HL-60/S4 treated with phorbol 12-myristate 13-acetate at 8.2 ng/mL for 4 days and 3 days (cell line): ENCODE results near the gene RASGRF2.

Experiments used
- in situ Hi-C: fragments of 300-500 bp; cut with MboI; formaldehyde crosslinking; loops from 2 replicates; pipeline ENCODE4 v1.15.0; 2022; ENCODE audit warnings: low sequenced_read_pairs

Gene RASGRF2

DNA sequence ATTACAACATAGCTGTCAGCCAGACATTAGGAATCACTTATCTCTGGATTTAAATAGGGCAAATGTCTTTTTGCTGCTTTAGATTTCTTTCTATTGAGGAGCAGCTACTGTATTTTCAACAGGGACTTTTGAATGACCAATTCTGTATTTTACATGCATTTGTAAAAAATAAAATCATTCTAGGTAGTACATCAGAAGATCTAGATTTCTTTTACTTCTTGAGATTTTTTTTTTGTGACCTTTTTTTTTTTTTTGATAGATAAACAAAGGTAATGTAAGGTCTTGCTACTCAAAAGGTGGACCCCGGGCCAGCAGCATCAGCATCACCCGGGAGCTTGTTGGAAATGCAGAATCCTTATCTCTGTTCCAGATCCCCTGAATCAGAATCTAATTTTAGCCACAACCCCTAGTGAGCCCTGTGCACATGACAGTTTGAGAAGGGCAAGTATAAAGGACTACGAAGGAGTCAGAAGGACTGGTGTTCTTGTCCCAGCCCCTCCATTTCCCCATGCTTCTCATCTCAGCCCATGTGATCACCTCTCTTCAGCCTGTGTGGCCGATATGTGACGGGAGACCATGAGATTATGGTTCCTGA lies 235.3 kb downstream of the RASGRF2 start:
- in situ Hi-C loops = no loop called here

DNA sequence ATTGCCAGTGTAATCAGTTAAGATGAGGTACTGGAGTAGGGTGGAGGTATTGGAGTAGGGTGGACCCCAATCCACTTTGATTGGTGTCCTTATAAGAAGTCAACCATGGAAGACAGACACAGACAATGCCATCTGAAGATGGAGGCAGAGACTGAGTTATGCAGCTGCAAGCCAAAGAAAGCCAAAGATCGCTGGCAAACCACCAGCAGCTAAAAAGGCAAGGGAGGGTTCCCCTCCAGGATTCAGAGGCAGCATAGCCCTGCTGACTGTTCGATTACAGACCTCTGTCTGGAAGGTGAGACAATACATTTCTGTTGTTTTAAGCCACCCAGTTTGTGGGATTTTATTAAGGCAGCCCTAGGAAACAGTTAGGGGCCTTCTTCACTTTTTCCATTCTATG lies 242.5 kb downstream of the RASGRF2 start:
- in situ Hi-C loops = no loop called here

DNA sequence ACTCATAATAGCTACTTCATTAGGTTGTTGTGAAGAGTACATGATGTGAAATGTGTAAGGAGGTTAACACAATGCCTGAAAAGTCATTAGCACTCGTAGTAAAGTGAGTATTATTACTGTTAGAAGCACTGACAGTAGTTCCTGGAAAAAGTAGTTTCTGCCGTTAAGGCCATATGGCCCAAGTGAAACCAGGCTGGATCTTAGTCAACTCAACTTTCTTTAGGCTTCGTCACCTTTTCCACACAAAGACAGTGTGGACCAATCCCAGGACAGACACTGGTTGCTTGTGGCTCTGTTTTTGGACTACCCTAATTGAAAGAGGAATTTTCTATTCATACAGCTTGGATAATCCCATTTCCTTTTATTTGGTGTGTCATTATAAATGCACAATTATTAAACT lies 243.6 kb downstream of the RASGRF2 start:
- in situ Hi-C loops = no loop called here

DNA sequence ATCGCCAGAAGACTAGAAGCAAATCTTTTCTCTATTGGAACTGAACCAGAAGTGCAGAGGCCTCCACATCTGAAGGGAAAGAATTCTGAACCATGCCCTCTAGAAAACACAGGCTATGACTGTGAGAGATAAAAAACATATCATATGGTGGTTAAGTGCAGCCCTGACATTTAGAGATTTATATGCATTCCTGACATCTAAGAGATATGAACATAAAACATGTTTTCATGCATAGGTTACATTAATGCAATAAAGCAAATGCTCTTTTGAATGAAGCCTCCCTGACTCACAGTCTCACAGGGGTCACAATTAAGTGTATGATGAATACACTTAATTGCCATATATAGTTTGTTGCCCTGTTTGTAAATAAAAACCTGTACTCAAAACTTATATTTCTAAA lies 244.0 kb downstream of the RASGRF2 start:
- in situ Hi-C loops = no loop called here

DNA sequence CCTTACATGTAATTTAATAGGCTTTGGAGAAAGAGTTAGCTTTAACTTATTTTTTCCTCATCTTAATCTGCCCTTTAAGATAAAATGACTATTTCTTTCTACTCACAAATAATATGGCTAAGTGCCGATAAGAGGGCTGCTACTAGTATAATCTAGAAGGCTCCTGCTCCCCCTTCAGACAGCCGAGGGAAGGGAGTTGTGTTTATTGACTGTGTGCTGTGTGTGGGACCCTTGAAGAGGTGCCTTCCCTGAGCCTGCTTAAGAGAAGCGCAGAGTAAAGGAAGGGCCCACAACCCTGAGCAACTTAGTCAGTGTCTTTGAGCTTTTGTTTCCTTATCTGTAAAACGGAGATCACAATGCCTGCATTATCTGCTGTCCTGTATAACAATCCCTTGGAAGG lies 244.9 kb downstream of the RASGRF2 start:
- in situ Hi-C loops = no loop called here

DNA sequence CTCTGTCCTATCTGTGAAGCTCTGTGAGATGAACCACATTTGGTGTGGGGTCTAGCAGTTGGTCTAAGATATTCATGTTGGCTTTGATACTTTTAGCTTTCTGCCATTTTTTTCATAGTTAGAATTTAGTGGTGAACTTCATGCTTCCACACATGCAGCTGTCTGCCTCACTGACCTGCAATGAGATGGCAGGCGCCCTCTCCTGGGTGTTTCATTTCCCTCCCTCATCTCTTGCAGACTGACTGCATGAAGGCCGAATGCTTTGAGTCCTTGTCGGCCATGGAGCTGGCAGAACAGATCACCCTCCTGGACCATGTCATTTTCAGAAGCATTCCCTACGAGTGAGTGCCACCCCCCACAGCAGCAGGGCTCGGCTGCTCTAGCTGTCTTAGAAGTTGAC lies 246.8 kb downstream of the RASGRF2 start:
- in situ Hi-C loops = no loop called here

DNA sequence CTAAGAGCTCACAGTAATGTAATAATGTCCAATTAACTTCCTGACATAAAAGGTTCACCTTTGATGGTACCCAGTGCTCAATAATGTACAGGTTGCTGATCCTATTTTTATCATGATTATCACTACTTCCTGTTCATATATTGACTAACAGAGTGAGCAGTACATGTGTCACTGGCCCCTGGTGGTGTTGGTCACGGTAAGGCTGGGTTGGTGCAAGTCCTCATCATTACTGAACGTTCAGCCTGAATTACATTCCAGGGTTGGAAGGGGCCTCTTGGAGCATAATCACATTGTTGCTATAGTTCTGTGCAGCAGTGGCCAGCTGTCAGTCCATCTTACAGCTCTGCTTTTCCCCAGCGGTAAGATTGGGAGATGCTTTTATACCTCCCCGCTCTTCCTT lies 248.7 kb downstream of the RASGRF2 start:
- in situ Hi-C loops = no loop called here

DNA sequence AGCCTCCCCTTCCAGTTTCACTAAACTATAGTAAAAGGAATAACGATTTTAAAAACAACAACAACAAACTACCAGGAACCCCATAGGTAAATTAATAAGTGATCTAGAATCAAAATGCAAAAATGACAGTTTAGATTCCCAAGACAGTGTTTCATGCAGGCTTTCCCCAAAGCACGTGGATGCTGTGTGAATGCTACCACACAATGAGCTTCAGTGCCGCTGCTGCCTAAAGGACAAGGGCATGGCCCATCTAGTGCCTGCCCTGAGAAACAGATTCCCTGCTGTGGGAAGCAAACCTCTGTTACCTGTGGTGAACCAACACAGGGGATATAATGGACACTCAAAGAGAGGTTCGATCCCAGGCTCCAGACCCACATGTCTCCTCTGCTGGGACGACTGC lies 249.2 kb downstream of the RASGRF2 start:
- in situ Hi-C loops = no loop called here

DNA sequence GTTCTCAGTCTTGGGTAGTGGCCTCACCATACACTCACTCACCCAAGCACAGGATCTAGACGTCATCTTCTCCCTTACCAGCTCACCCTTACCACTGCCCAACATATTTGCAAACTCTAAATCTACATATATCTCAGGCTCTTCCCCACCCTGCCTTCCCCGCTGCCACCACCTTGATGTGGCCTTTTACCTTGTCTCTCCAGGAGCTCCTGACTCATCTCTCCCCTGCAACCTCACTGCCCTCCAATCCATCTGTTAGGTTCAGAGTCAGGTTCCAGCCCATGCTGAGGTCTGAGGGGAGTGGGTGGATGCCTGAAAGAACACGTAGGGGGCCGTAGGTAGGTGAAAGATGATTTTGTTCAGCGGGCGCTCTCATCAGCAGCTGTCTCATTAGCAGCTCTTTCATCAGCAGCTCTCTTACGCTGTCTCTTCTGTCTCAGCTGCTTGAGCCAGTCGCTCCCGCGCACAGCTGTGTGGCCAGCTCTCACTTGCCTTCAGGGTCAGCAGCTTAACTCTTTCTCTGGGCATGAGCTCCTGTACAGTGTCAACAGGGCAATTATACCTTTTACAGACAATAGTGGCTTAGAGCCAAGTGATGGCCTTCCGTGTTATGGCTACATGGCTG lies 249.8 kb downstream of the RASGRF2 start:
- in situ Hi-C loops = no loop called here

DNA sequence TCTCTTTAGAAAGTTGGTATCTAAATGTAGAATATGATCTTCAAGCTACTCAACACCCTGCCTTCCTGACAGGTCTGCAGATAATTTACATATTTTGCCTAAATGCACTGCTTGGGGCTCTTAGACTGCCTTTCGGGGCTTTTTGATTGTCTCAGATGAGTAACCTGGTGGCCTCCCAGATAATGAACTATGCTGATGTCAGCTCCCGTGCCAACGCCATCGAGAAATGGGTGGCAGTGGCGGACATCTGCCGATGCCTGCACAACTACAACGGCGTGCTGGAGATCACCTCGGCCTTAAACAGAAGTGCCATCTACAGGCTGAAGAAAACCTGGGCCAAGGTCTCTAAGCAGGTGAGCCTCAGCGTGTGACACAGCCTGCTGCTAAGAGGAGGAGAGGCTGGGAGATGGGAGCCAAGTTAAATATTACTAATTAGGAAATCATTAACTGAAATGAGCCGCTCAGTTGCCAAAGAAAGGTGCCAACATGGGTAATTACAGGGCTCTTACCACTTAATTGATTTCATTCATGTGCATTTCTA lies 252.1 kb downstream of the RASGRF2 start:
- in situ Hi-C loops = no loop called here

DNA sequence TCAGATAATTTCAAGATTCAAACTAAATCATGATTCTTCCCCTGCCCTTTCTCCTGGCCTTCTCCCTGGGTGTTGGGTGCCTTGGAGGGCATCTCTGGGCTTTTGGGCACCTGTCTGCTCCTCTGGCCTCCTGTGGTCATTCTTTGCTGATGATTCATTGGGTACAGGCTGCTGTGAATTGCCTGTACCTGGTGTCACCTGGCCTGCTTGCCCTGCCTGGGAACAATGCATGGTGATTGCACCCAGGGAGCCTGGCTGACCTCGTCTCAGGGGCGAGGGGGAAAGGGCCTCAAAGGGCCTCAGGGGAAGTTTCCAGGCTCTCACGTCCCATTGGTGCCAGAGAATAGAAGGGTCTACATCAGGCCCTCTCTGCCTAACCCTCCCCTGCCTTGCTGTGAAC lies 252.9 kb downstream of the RASGRF2 start:
- in situ Hi-C loops = no loop called here

DNA sequence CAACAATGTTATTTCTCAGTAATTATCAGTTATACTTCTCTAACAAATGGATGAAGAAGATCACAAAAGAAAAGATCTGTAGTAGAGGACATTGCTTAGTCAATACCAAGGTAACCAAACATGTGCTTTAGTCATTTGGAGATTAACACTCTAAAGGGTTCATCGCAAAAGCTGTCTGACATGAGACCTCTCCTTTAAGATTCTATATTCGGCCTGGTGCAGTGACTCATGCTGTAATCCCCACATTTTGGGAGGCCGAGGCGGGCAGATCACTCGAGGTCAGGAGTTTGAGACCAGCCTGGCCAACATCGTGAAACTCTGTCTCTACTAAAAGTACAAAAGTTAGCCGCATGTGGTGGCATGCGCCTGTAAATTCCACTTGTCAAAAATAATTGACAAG lies 254.7 kb downstream of the RASGRF2 start:
- in situ Hi-C loops = no loop called here

DNA sequence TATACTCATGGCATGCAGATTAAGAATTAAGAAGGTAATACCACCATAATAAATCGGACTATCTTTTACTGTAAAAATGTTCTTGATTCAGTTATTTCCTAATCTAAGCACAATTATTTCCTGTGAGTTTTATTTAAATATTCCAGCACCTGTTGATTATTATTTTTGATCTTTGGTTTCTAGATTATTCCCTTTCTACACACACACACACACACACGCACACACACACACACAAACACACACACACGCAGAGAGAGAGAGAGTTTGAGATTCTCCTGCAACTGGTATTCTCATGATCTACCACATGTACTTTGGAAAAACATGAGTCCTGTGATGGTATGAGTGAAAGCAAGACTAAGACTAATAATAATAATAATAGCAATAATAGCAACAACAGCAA lies 256.0 kb downstream of the RASGRF2 start:
- in situ Hi-C loops = no loop called here

DNA sequence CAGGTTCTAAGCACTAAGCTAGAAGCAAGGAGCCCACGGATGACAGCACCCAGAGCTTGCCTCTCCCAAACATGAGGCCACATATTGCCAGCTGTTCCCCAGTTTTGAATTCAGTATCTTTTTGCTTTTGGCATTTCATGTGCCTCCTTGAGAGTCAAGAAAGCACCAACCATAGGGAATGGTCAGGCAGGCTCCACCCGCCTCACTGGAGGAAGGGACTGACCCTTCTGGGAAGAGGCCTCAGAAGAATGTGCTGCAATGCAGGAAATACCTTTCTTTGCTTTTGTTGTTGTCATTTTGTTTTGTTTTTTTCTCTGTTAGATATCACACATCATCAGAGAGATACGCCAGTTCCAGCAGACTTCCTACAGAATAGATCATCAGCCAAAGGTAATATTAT lies 259.2 kb downstream of the RASGRF2 start:
- in situ Hi-C loops = no loop called here

DNA sequence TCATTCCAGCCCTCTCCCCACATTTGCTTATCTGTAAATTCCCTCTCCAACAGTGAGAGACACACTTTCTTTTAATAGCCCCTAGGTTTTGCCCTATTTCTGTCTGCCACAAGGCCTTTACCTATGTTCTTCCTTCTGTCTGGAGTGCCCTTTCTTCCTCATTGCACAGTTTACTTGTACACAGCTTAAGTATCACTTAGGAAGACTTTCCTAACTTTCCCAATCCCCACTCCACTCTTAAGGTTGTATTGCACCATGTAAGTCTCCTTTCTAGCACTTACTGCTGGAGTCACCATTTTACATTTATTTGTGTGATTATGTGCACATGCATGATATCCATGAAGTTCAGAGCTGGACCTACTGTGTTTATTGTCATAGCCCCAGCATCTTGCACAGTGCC lies 262.1 kb downstream of the RASGRF2 start:
- in situ Hi-C loops = no loop called here

DNA sequence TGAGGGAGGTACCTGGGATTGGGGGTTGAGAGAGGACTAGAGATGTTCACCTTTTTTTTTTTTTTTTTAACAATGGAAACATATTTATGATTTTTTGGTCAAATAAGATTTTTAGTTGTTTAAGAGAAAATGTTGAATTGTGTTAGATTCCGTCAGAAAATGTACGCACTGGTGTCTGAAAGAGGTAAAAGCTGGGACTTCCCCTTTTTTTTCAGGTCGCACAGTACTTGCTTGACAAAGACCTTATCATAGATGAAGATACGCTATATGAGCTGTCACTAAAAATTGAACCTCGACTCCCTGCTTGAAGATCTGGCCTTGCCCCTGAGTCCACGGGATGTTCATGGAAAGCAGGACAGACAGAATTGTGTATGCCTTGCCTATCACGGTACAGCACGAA lies 265.3 kb downstream of the RASGRF2 start:
- in situ Hi-C loops = no loop called here

DNA sequence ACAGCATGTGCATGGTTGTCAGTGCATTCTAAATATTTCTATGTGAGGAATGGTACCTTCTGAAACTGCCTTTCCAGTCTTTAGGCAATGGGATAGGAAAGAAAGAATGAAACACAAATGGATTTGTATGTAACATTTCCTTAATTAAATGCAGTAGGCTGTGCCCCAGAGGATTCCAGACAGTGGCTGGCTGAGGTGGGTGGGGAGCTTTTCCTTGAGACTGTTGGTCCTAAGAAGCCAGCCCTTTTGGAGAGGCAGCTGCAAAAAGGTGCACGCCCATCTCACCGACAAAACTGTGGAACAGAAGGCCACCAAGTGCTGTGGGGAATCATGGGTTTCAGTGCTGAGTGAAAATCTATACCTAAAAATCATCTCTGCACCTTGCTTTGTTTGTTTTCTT lies 266.1 kb downstream of the RASGRF2 start:
- in situ Hi-C loops = no loop called here

DNA sequence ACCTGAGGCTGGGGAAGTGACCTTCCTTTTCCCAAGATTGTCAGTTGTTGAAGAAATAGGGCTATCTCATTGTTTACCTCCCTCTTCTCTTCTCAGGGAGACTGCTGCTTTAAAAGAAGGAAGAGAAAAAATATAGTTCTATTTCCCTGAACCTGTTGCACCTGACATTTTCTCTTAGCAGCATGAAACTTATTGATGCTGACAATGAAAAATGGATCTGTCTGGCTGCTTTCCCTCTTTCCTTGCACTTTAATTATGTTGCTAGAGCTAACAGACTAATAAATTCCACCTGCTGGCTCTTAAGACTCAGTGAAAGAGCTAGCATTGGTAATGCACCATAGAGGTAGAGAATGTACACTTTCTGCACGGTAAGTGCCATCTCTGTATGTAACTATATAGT lies 266.8 kb downstream of the RASGRF2 start:
- in situ Hi-C loops = no loop called here

DNA sequence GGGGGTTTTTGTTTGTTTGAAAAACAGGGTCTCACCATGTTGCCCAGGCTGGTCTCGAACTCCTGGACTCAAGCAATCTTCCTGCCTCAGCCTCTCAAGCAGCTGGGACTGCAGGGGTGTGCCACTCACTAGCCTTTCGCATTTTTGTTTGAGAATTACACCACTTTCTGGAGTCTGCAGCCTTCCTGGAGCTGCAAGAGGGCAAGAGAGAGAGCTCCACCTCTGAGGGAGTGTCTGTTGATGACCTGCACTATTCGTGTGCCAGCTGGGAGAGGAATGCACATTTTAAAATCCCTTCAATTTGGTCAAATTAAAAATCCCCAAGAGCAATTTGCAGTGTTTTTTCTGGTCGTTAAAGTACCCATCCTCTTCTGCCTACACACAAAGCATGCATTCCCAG lies 267.9 kb downstream of the RASGRF2 start:
- in situ Hi-C loops = no loop called here

DNA sequence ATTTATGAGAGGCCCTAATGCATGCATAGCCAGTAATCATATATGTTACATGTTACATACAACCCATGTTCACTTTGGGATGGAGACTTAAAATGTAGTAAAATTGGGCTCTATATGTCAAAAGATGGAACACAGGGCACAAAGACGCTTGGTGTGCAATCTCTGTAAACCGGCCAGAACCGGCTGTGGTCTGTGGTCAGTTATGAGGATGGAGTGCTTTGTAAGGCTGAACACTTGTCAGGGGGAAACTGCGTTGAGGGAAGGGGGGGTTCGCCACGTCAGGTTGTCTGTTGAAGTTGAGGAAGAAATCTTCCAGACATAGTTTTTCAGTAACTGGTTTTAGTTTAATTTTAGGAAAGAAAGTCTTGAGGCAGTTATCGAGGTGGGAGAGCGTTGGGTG lies 270.3 kb downstream of the RASGRF2 start:
- in situ Hi-C loops = no loop called here

DNA sequence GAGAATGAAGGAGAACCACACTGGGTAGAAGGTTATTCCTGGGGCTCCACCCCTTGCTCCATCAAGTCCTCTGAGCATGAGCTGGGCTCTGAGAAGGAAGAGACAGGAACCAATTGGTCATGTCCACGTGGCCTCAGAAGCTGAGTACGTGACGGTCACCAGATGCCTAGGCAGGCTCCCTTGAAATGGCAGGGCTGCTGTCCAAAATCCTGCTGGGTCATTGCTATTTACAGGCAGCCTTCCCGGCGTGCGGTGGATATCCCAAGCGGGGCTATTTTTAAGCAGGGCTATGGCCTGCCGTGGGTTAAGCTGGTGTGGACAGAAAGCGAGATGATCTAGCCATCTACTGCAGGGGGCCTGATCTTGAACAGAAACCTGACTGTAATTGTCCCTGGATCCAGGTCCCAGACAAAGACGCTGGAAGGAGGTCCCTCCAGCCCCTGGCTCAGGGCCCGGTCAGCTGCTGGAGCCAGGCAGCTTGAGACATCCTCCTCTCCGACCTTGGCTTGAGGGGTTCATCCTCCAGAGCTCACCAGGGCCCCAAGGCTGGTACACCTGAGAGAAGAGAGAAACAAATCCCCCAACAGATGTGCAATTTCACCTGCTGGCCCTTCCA lies 272.4 kb downstream of the RASGRF2 start:
- in situ Hi-C loops = no loop called here

DNA sequence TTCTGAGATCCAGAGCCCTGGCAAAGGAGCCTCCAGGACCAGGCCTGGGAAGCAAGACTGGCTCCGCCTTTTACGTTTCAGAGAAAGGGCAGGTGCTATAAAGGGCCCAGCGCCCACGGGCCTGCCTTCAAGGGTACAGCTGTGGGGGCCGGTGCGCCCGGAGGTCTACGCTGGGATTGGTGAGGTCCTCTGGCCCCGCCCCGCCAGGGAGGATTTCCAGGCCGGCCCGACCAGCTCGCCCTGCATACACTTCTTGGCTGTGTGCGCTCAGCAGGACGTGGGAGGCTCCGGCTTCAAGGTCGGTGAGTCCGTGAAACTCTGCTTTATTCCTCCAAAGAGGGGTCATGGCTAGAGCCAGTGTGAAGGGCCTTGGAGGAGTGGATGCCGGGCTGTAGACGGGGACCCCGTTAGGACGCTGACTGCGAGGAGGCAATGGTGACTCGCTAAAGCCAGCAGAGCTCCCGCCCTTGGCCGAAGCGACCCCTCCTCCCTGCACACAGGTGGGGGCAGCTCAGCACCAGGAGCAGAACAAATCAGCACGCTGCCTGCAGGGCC lies 273.0 kb downstream of the RASGRF2 start, which contains the start of gene CKMT2:
TSS of gene CKMT2 (plus strand) at position 243 of the 555 bp plus-strand sequence. CDS start 17,811 bp downstream, outside the sequence.
- in situ Hi-C loops = no loop called here
